ENCODE results near the gene SLC39A3. TPM values are rescaled to one million over a fixed set of nuclear protein-coding genes. Genes with fewer than 3 reads are reported as not detected.

Gene SLC39A3
- total and polyA plus RNA-seq, 2 of the 8 experiments (the other 6 are each of a cell fraction or from before 2014, with no cell fraction given): 33.0 to 52.9 TPM

DNA sequence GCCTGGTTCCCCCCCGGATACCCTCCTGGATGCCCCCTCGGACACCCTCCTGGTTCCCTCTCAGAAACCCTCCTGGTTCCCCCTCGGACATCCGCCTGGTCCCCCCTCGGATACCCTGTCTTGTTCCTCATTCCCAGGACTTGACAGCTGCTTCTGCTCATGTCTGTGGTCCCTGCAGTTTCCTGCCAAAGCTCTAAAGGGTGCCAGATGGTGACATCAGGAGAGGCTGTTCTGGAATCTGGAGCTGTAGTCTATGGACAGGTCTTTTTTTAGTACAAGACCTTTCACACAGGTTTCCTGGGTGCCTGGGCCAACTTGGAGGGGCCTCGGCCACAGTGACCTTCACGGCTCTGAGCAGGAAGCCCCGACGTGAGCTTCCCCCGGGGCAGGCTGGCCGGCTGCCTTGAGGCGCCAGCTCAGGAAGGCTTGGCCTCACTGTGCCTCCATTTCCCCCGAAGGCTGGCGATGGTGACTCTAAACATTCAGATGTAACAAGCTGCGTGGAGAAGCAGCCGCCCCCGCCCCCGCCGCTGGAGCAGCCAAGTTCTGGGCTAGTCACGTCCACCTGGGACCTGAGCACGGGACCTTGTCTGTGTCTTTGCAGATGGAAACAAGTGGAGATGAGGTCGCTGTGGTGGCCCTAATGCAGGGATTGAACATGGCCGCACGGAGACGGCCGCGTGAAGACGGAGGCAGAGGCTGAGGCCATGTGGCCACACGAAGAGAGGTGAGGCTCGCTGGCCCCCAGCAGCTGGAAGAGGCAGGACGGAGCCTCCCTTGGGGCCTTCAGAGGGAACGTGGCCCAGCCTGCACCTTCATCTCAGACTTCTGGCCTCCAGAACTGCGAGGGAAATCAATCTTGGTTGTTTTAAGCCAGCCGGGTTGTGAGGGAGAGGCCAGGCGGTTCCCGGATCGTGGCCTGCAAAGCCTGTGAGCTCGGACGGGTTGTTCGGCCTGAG, 30.5 kb upstream of the SLC39A3 start:
- no peak overlapping the region for H4K8ac ChIP-seq (ENCODE audit: extremely low read depth, insufficient read depth, low read length)
- no peak for FAIRE-seq
- H3K56ac ChIP-seq (replicated peaks; ENCODE audit: insufficient read length, low read depth, low read length): no peak overlapping the region
- ChIA-PET CTCF (ENCODE audit: partially characterized antibody) (interaction anchor here (0.5 to 1.4 kb wide), 4 partner anchors 11 to 306 kb away, joined by 3 read pairs; no protein-coding TSS in a partner anchor), POLR2A (ENCODE audit: partially characterized antibody) (interaction anchor here (0.6 to 1.5 kb wide), 5 partner anchors 10 to 1328 kb away, joined by 3 to 5 read pairs (median 3); no protein-coding TSS in a partner anchor)
- DNase-seq (ENCODE audit: low read depth in 1 of 2, low spot score in 2 of 2): no peak
- H2BK15ac ChIP-seq (ENCODE audit: low read length): no peak overlapping the region
- H4K5ac ChIP-seq (ENCODE audit: insufficient read length, low read depth, low read length): no peak overlapping the region
- no peak overlapping the region for H3K14ac ChIP-seq (ENCODE audit: insufficient read length)
- H2AK5ac ChIP-seq (ENCODE audit: low read depth, low read length): no peak overlapping the region
- H3K9me3 ChIP-seq (ENCODE audit: insufficient read depth in 2 of 2, low read depth in 1 of 2, low read length in 1 of 2): no peaks in the 10 kb centered on the region
- no peak overlapping the region for H2BK120ac ChIP-seq (replicated peaks; ENCODE audit: low read depth, low read length)
- no peak overlapping the region for H3K9ac ChIP-seq (replicated peaks in 1 of 4; ENCODE audit: extremely low read depth in 1 of 4, low read depth in 3 of 4, low read length in 3 of 4)
- H3K4ac ChIP-seq (replicated peaks; ENCODE audit: insufficient read length, low read depth, low read length): no peak overlapping the region
- H4K91ac ChIP-seq (replicated peaks; ENCODE audit: insufficient read length, low read length): no peak overlapping the region
- peaks cover 25 to 58% of the 10 kb centered on the region in 2 experiments for H3K79me2 ChIP-seq (ENCODE audit: control insufficient read depth in 1 of 2, insufficient read depth in 2 of 2, low read length in 2 of 2)
- H3K4me2 ChIP-seq (ENCODE audit: insufficient read depth in 1 of 2, low read depth in 2 of 2, low read length in 2 of 2): no peak overlapping the region
- 89% methylated on average over 35 of the region's 40 CpGs; no CpG with 5 or more reads in 1 of the 2 experiments for WGBS, 2 experiments (ENCODE audit: extremely low coverage in 1 of 2, insufficient coverage in 1 of 2, insufficient read length in 1 of 2, insufficient replicate concordance in 2 of 2, low coverage in 1 of 2, low lambda C conversion rate in 2 of 2, missing lambda C conversion rate in 1 of 2)
- H3K23ac ChIP-seq (ENCODE audit: insufficient read length): no peak overlapping the region
- peaks cover 16% of the 10 kb centered on the region for H3K79me1 ChIP-seq (ENCODE audit: low read depth, low read length)
- H2AFZ ChIP-seq (ENCODE audit: low read length): no peak overlapping the region
- no peak overlapping the region for H2BK20ac ChIP-seq (ENCODE audit: low read length)
- H2BK12ac ChIP-seq (ENCODE audit: low read depth, low read length): no peak overlapping the region
- H3K36me3 ChIP-seq (ENCODE audit: control insufficient read depth in 2 of 4, insufficient read depth in 4 of 4, low read length in 3 of 4): peaks cover 4 to 15% (median 9%) of the 10 kb centered on the region in 4 experiments; a peak in 7 of 8 replicates
- no peaks in the 10 kb centered on the region; a peak in 1 of 7 replicates for H3K4me1 ChIP-seq (replicated peaks in 1 of 4; ENCODE audit: control insufficient read depth in 3 of 4, insufficient read depth in 4 of 4, low read length in 3 of 4)
- H3K4me3 ChIP-seq (ENCODE audit: extremely low read depth in 1 of 4, insufficient read depth in 2 of 4, low read depth in 3 of 4, low read length in 4 of 4): no peak overlapping the region
- no peaks in the 10 kb centered on the region for H3K23me2 ChIP-seq (ENCODE audit: low read depth, low read length)
- no peak overlapping the region for H2BK5ac ChIP-seq (ENCODE audit: low read depth, low read length)
- H3K18ac ChIP-seq (ENCODE audit: extremely low read depth, low read length): no peak overlapping the region
- H4K20me1 ChIP-seq (replicated peaks in 1 of 2; ENCODE audit: control insufficient read depth in 1 of 2, insufficient read depth in 2 of 2, low read length in 2 of 2): peaks cover 24 to 45% of the 10 kb centered on the region in 2 experiments
- H3K27ac ChIP-seq (ENCODE audit: low read depth, low read length): no peak overlapping the region
- H3K27me3 ChIP-seq (replicated peaks in 1 of 4; ENCODE audit: control insufficient read depth in 3 of 4, extremely low read depth in 1 of 4, insufficient read depth in 3 of 4, low read length in 3 of 4): no peaks in the 10 kb centered on the region
- TF ChIP-seq, protein P1, sequence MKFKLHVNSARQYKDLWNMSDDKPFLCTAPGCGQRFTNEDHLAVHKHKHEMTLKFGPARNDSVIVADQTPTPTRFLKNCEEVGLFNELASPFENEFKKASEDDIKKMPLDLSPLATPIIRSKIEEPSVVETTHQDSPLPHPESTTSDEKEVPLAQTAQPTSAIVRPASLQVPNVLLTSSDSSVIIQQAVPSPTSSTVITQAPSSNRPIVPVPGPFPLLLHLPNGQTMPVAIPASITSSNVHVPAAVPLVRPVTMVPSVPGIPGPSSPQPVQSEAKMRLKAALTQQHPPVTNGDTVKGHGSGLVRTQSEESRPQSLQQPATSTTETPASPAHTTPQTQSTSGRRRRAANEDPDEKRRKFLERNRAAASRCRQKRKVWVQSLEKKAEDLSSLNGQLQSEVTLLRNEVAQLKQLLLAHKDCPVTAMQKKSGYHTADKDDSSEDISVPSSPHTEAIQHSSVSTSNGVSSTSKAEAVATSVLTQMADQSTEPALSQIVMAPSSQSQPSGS (IDR thresholded peaks at IDR 0.05; ENCODE audit: low read length): no peak
- TF ChIP-seq, protein P2, sequence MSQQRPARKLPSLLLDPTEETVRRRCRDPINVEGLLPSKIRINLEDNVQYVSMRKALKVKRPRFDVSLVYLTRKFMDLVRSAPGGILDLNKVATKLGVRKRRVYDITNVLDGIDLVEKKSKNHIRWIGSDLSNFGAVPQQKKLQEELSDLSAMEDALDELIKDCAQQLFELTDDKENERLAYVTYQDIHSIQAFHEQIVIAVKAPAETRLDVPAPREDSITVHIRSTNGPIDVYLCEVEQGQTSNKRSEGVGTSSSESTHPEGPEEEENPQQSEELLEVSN (IDR thresholded peaks at IDR 0.05): no peak
- TF ChIP-seq RAD21 (IDR thresholded peaks at IDR 0.05 in 1 of 2, conservative IDR thresholded peaks at IDR 0.05 in 1 of 2; ENCODE audit: low read depth in 2 of 2, low read length in 2 of 2) (no peak), CHD2 (IDR thresholded peaks at IDR 0.05; ENCODE audit: low read length) (no peak), JUN (IDR thresholded peaks at IDR 0.05; ENCODE audit: low read depth, low read length) (no peak), SAP30 (IDR thresholded peaks at IDR 0.05; ENCODE audit: insufficient read depth, insufficient replicate concordance, low read length) (no peak), ASH2L (IDR thresholded peaks at IDR 0.05; ENCODE audit: low read length) (no peak), POLR2A (IDR thresholded peaks at IDR 0.05; ENCODE audit: control extremely low read depth in 1 of 2, low read depth in 2 of 2, low read length in 2 of 2) (no peak), HDAC6 (IDR thresholded peaks at IDR 0.05; ENCODE audit: low read depth, low read length) (no peak)

Data from H1 (cell line).